Spleen (tissue), 11 donors: Measurements from ENCODE around the gene AK3. TPM values are rescaled to one million over a fixed set of nuclear protein-coding genes. Genes with fewer than 3 reads are reported as not detected.

ENCODE experiments used
- DNase-seq: peaks from one replicate; pipeline ENCODE4 v3.0.0-alpha.2; 2020
- H3K27ac ChIP-seq, 8 donors: fragments of 200-600 bp; sonication (generic) in 7 of 8; 1 replicate in 4 of 8; 2 replicates in 4 of 8; pipeline versions ENCODE4 v1.5.0 to v1.8.0; 2016 to 2021; ENCODE audit warnings: inconsistent platforms in 4 of 8, mild to moderate bottlenecking in 4 of 8, moderate library complexity in 1 of 8
- H3K27me3 ChIP-seq, 7 donors: fragments of 200-600 bp; sonication (generic) in 6 of 7; replicated peaks in 1 of 7; 1 replicate in 4 of 7; 2 replicates in 3 of 7; pipeline versions ENCODE4 v1.5.0 to v1.8.0; 2016 to 2021; ENCODE audit warnings: inconsistent platforms in 3 of 7, mild to moderate bottlenecking in 1 of 7
- H3K36me3 ChIP-seq, 6 donors: fragments of 200-600 bp; sonication (generic) in 5 of 6; 1 replicate in 4 of 6; 2 replicates in 2 of 6; pipeline versions ENCODE4 v1.5.0 to v1.8.0; 2016 to 2021; ENCODE audit warnings: inconsistent platforms in 2 of 6
- H3K4me1 ChIP-seq, 6 donors: fragments of 200-600 bp; sonication (generic) in 5 of 6; 1 replicate in 3 of 6; 2 replicates in 3 of 6; pipeline versions ENCODE4 v1.5.0 to v1.8.0; 2016 to 2021; ENCODE audit warnings: inconsistent platforms in 3 of 6
- H3K4me3 ChIP-seq, 8 donors: fragments of 200-600 bp; sonication (generic) in 7 of 8; 1 replicate in 4 of 8; 2 replicates in 4 of 8; pipeline versions ENCODE4 v1.5.0 to v1.8.0; 2016 to 2021; ENCODE audit warnings: inconsistent platforms in 4 of 8, mild to moderate bottlenecking in 4 of 8, moderate library complexity in 2 of 8
- H3K9me3 ChIP-seq, 8 donors: fragments of 200-600 bp; sonication (generic) in 7 of 8; 1 replicate in 4 of 8; 2 replicates in 4 of 8; pipeline versions ENCODE4 v1.5.0 to v1.8.0; 2016 to 2021; ENCODE audit warnings: inconsistent platforms in 4 of 8
- POLR2A ChIP-seq, 3 donors: fragments of 450-650 bp; IDR thresholded peaks; one replicate each; pipeline ENCODE4 v1.5.1; 2017; ENCODE audit warnings: antibody characterized with exemption in 3 of 3, mild to moderate bottlenecking in 1 of 3
- POLR2AphosphoS5 ChIP-seq, 3 donors: sonication (generic); formaldehyde crosslinking; IDR thresholded peaks; one replicate each; pipeline ENCODE4 v1.5.1; 2017; ENCODE audit warnings: antibody characterized with exemption in 3 of 3
- whole genome bisulfite sequencing, 5 donors: extraction: QIAGEN DNeasy Blood & Tissue Kit in 3 of 5; methylation state at CpG; one replicate each; pipeline versions ENCODE4 v1.1.5 to v1.1.7; 2013 to 2018; 5-methylcytosine and 5-hydroxymethylcytosine counted together
- intact Hi-C: fragments of 100-400 bp; cut with DNase I; formaldehyde crosslinking; loops from one replicate; pipeline ENCODE4 v1.15.0; 2023; ENCODE audit warnings: low total_unique reads
- polyA plus RNA-seq, 3 donors: library from polyadenylated mRNA; stranded (reverse); fragments of 200-250 nt; gene quantifications; one replicate each; pipeline ENCODE4 v1.2.1, GENCODE V29; 2013
- total RNA-seq, 7 donors: library from RNA; depleted of rRNA in 3 of 7; stranded (reverse); fragments of >200 nt in 3 of 7; fragmentation: NEBNext Ultra II Directional in 4 of 7; extraction: Animal tissue kit (Norgen Biotek cat#: 25700) in 4 of 7; gene quantifications; one replicate each; pipeline versions ENCODE4 v1.1.0 to v1.2.1, GENCODE V29; 2016 to 2021
- TF ChIP-seq, protein P1 (sequence below), 11 experiments: fragments of 200-600 bp in 7 of 11; fragments of 450-650 bp in 4 of 11; sonication (generic) in 4 of 11; IDR thresholded peaks in 8 of 11; conservative IDR thresholded peaks in 3 of 11; 1 replicate in 7 of 11; 2 replicates in 4 of 11; pipeline versions ENCODE4 v1.4.0 to v1.8.0; 2016 to 2021; ENCODE audit warnings: antibody characterized with exemption in 11 of 11, inconsistent platforms in 4 of 11, mild to moderate bottlenecking in 1 of 11
- donor health status: healthy with polysubstance abuse.
- donor health status: DM: no; HTN: no; CAD: no; lungs with moderate emphysema.
- donor health status: DM: no; HTN: no; CAD: no.
- donor health status: Bipolar disorder and iron deficiency.
- donor health status: healthy.
- donor health status: DM: no; HTN: no; CAD: no.
- donor health status: DM: yes; HTN: yes; CAD: no.

AK3 gene
- total and polyA plus RNA-seq, 10 donors, result 21.3 to 65.3 (median 41.4) TPM

DNA sequence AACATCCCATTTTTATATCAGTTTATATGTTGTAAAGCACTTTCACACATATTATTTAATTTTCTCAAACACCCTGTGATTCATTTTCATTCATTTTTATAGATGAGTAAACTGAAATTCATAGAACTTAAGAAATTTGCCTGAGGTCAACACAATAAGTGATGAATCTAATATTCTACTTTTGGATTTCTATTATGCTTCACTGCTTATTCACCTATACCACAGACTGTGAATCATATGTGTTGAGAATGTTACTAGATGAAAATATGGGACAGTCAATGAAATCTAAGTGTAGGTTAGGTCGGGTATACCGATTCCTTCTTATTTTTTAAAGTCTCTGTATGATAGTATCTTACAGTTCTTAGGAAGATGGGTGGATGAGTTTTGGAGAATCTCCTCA lies 36.9 kb downstream of the AK3 start:
- H3K4me3 ChIP-seq, result no peak overlapping the region
- no peak overlapping the region for H3K27ac ChIP-seq
- TF ChIP-seq POLR2AphosphoS5 (IDR thresholded peaks at IDR 0.05) (no peak), POLR2A (IDR thresholded peaks at IDR 0.05) (no peak)
- TF ChIP-seq, protein P1, sequence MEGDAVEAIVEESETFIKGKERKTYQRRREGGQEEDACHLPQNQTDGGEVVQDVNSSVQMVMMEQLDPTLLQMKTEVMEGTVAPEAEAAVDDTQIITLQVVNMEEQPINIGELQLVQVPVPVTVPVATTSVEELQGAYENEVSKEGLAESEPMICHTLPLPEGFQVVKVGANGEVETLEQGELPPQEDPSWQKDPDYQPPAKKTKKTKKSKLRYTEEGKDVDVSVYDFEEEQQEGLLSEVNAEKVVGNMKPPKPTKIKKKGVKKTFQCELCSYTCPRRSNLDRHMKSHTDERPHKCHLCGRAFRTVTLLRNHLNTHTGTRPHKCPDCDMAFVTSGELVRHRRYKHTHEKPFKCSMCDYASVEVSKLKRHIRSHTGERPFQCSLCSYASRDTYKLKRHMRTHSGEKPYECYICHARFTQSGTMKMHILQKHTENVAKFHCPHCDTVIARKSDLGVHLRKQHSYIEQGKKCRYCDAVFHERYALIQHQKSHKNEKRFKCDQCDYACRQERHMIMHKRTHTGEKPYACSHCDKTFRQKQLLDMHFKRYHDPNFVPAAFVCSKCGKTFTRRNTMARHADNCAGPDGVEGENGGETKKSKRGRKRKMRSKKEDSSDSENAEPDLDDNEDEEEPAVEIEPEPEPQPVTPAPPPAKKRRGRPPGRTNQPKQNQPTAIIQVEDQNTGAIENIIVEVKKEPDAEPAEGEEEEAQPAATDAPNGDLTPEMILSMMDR (IDR thresholded peaks at IDR 0.05 in 8 of 11, conservative IDR thresholded peaks at IDR 0.05 in 3 of 11), result no peak
- no peaks in the 10 kb centered on the region for H3K9me3 ChIP-seq
- intact Hi-C loops, result no loop called here
- peaks cover 0 to 93% (median 28%) of the 10 kb centered on the region in 6 donors for H3K36me3 ChIP-seq
- no peaks in the 10 kb centered on the region for H3K27me3 ChIP-seq
- WGBS, 5 donors, result 90 to 98% (median 97%) methylated on average over 2 of the region's 2 CpGs
- no peak for DNase-seq
- no peaks in the 10 kb centered on the region for H3K4me1 ChIP-seq

GRCh38 chr9:4701526-4701925 lies 39.5 kb downstream of the AK3 start:
- Histone ChIP-seq H3K4me3 (no peak overlapping the region), H3K27me3 (no peaks in the 10 kb centered on the region), H3K27ac (no peak overlapping the region), H3K9me3 (no peaks in the 10 kb centered on the region), H3K4me1 (no peaks in the 10 kb centered on the region), H3K36me3 (peaks cover 0 to 97% (median 40%) of the 10 kb centered on the region in 6 donors)
- intact Hi-C loops, result no loop called here
- TF ChIP-seq POLR2A (IDR thresholded peaks at IDR 0.05) (no peak), POLR2AphosphoS5 (IDR thresholded peaks at IDR 0.05) (no peak)
- TF ChIP-seq, protein P1 (IDR thresholded peaks at IDR 0.05 in 8 of 11, conservative IDR thresholded peaks at IDR 0.05 in 3 of 11), result no peak
- DNase-seq, result no peak
- 23 to 53% (median 33%) methylated on average over 1 of the region's 1 CpG for WGBS, 5 donors

GRCh38 chr9:4700932-4701331 lies 40.1 kb downstream of the AK3 start:
- 85 to 93% (median 90%) methylated on average over 2 of the region's 2 CpGs for WGBS, 5 donors
- H3K36me3 ChIP-seq, result peaks cover 0 to 97% (median 39%) of the 10 kb centered on the region in 6 donors
- TF ChIP-seq POLR2A (IDR thresholded peaks at IDR 0.05), result no peak
- no peak for TF ChIP-seq POLR2AphosphoS5 (IDR thresholded peaks at IDR 0.05)
- TF ChIP-seq, protein P1 (IDR thresholded peaks at IDR 0.05 in 8 of 11, conservative IDR thresholded peaks at IDR 0.05 in 3 of 11), result no peak

GRCh38 chr9:4700091-4700490 lies 40.9 kb downstream of the AK3 start:
- H3K36me3 ChIP-seq, result peaks cover 0 to 97% (median 42%) of the 10 kb centered on the region in 6 donors
- no peak for DNase-seq
- no peak overlapping the region for H3K4me3 ChIP-seq
- TF ChIP-seq, protein P1 (IDR thresholded peaks at IDR 0.05 in 8 of 11, conservative IDR thresholded peaks at IDR 0.05 in 3 of 11), result no peak
- TF ChIP-seq POLR2AphosphoS5 (IDR thresholded peaks at IDR 0.05) (no peak), POLR2A (IDR thresholded peaks at IDR 0.05) (no peak)
- no peaks in the 10 kb centered on the region for H3K27me3 ChIP-seq
- 95 to 98% (median 97%) methylated on average over 3 of the region's 3 CpGs for WGBS, 5 donors
- intact Hi-C loops, result no loop called here
- H3K27ac ChIP-seq, result no peak overlapping the region
- H3K4me1 ChIP-seq, result no peaks in the 10 kb centered on the region
- H3K9me3 ChIP-seq, result no peaks in the 10 kb centered on the region

More at GRCh38 chr9:4700932-4701331, 40.1 kb downstream of the AK3 start:
- Histone ChIP-seq H3K4me1 (no peaks in the 10 kb centered on the region), H3K9me3 (no peaks in the 10 kb centered on the region), H3K27me3 (no peaks in the 10 kb centered on the region), H3K27ac (no peak overlapping the region), H3K4me3 (no peak overlapping the region)
- DNase-seq, result no peak
- intact Hi-C loops, result no loop called here
